GM12892 (cell line): ENCODE results near the gene TRRAP.

ENCODE experiments used
- DNase-seq: peaks from one replicate; pipeline ENCODE4 v3.0.0; 2011; ENCODE audit not compliant: insufficient read length
- FAIRE-seq: peaks from 2 replicates; lab custom pipeline; 2011; peaks lifted over from hg19 to GRCh38; lab: Jason Lieb, UNC
- POLR2A ChIP-seq: IDR thresholded peaks from 2 replicates; pipeline ENCODE4 v1.6.1; 2011; ENCODE audit warnings: low read depth, low read length, control low read depth
- POLR2AphosphoS5 ChIP-seq: IDR thresholded peaks from 2 replicates; pipeline ENCODE4 v1.6.1; 2011; ENCODE audit warnings: low read depth, low read length, control low read depth
- TAF1 ChIP-seq: IDR thresholded peaks from 2 replicates; pipeline ENCODE4 v1.6.1; 2011; ENCODE audit warnings: low read depth, mild to moderate bottlenecking, control low read depth, low read length, borderline replicate concordance

The TRRAP gene

DNA sequence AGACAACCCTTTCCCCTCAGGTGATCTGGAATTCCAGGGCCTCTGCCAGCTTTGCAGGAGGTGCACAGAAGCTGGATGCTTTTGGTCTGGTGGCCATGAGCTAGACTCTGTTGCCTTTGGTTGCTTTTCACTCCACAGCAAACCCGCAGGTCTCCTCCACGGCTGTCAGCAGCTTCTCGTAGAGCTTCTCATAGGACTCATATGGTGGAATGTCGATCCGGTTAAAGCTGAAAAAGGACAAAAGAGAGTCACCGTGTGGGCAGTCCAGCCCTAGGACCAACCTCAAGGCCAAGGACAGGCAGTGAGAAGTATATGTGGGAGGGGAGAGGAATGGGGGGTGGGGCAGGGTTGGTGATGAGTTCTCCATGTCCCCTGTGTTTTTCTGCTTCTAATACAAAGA is 152.1 kb downstream of the TRRAP start:
- FAIRE-seq = no peak
- no peak for TF ChIP-seq POLR2AphosphoS5
- no peak for TF ChIP-seq POLR2A
- no peak for TF ChIP-seq TAF1
- DNase-seq = no peak

DNA sequence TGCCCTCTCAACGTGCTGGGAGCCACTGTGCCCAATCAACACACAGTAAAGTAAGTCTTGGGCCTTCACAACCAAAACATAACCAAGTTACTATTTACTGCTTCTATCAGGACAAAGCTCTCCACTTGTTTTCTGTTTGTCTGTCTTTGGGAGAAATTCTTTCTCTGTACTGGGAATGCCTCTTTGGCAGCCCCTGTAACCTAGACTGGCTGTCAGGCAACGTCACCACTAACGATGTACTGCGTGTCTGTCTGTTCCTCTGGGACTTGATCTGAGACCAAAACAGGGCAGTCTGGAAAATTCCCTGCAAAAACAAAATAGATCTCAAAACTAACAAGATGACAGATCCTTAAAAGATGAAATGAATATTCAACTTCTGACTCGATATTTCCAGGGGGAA is 152.6 kb downstream of the TRRAP start:
- FAIRE-seq (no peak), DNase-seq (no peak)
- TF ChIP-seq POLR2AphosphoS5 (no peak), POLR2A (no peak), TAF1 (no peak)

DNA sequence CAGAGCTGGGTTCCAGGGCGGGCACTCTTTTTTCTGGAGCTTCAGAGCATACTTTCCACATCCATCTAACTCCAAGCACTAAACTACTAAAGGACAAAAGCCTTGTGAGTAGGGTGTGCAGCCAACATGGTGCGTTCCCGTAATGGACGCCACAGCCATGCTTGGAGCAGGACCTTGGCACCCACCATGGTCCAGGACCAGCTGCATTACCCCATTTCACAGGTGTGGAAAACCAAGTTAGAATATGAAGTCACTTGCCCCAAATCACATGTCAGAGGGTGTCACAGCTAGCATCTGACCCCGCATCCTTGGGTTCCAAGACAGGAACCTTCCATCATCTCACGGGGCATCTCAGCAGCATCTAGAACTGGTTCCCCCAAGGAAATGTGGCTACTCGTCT is 153.2 kb downstream of the TRRAP start:
- DNase-seq = no peak
- no peak for FAIRE-seq
- TF ChIP-seq TAF1 (no peak), POLR2AphosphoS5 (no peak), POLR2A (no peak)

DNA sequence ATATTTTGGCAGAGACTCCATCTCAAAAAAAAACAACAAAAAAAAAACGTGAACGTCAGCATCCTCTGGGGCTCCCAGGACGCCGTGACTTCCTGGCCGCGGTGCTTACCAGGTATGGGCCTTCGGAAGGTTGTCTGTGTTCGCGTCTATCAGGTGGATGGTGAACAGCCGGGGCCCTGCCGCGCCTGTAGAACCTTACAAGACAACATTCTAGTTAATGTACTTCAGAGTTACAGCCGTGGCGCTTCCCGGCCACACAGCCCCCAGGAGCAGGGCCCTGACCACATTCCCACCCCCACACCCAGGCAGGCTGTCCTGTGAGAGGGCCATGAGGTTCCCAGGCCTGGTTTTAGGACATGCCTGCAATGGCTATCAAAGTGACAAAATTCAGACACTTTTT is 154.6 kb downstream of the TRRAP start:
- DNase-seq (no peak), FAIRE-seq (no peak)
- TF ChIP-seq POLR2AphosphoS5 (no peak), POLR2A (no peak), TAF1 (no peak)

DNA sequence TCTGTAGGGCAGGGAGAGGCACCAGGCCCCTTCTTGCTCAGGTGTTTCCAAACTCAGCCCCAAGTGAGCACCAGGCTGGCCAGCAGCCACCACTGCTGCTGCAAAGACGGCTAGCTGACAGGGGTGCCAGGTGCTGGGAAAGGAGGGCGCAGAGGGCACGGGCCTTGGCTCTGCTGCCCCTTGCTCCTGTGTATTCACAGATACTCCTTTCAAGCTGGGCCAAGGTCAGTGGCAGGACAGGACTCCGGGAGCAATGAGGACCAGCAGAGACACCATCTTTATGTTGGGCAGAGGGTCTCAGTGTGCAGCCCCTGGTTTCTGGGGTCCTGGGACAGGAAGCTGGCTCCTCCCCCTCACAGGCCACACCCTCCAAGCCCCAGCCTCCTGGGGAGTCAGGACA is 155.4 kb downstream of the TRRAP start:
- no peak for FAIRE-seq
- TF ChIP-seq TAF1 (no peak), POLR2AphosphoS5 (no peak), POLR2A (no peak; the same call in 1 of the 2 replicates)
- no peak for DNase-seq

DNA sequence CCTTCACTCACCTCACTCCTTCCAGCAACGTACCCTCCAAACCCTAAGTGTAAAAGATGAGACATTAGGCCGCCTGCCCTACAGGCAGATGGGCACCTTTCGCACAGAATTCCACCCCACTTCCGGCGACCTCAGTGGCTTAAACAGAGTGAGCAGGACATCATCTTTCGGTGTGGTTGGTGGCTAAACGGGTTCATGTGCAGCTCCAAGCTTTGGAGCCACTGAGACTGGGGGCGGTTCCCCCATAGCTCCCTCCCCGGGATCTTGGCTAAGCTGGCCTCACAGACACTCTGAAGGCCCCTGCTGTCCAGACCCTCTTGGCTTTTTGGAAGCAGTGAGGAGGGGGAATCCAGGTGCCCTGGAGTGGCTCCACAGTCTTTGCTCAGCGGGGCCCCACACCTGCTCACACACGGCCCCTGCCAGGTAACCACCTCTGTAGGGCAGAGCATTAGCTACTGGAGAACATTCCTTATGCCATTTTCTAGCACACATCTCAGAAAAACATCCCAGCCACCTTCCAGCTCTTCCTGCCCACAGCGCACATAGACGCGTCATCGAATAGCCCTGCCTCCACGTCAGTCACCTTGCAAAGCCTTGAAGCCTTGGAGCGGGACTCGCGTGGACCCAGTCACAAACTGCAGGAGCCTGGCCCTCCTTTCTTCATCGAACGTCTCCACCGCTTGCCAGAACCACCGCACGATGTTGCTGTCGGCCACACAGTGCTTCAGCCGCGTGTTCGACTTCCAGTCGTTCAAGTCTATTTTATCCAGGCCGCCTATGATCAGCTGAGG is 156.8 kb downstream of the TRRAP start:
- TF ChIP-seq TAF1 = no peak
- TF ChIP-seq POLR2AphosphoS5 = no peak

DNA sequence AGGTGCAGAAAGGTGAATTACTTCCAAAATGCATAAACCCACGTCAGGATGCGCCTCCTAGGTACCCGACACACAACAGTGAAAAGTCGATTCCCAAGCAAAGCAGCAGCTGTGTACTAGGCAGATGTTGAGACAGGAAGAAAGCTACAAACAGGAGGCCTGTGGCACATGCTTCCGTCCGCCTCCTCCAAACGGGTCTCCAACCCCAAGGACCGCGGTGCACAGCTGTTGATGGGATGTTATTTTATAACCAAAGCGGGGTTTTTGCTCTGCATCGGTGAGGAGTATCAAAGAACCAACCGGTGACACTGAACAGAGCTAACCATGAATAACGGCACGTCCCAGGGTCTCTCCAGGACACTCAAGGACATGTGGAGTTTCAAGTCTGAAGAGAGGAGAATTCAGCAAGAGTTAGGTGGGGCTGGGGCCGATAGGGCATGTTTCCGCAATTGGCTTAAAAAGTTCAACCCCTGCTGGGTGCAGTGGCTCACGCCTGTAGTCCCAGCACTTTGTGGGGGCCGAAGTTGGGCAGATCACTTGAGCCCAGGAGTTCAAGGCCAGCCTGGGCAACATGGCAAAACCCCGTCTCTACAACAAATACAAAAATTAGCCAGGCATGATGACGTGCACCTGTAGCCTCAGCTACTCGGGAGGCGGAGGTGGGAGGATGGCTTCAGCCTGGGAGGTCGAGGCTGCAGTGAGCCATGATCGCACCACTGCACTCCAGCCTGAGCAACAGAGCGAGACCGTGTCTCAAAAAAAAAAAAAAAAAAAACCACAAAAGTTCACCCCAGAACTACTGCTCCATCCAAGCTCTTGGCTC is 157.6 kb downstream of the TRRAP start:
- FAIRE-seq = no peak
- no peak for TF ChIP-seq POLR2AphosphoS5
- no peak for TF ChIP-seq POLR2A
- no peak for TF ChIP-seq TAF1
- DNase-seq = no peak

More for the DNA sequence above, 156.8 kb downstream of the TRRAP start:
- FAIRE-seq = no peak
- DNase-seq = no peak

DNA sequence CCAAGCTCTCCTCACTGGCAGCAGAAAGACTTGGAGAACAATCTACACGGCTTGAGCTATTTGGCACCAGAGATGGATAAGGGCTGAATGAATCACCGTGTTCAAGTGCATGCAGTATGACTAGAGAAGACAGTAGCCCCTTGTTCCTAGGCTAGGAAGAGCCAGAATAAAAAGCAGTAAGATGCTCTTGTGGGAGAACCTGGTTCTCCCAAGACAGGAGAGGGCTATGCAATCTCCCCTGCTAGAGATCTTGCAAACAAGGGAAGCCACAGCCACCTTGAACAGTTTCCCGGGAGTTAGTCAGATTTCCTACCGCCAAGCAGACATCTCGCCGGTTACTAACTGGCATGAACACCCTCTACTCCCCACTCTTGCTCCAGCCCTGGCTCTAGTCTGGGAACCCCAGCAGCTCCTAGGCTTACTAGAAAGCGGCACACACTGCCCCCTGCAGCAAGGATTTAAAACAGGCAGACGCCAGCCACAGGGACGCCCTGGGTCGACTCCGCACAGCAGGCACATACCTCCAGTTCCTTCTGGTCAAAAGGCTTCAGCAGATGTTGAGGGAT is 158.3 kb downstream of the TRRAP start:
- no peak for TF ChIP-seq POLR2AphosphoS5
- TF ChIP-seq POLR2A = no peak
- no peak for TF ChIP-seq TAF1
- DNase-seq (no peak), FAIRE-seq (no peak)

DNA sequence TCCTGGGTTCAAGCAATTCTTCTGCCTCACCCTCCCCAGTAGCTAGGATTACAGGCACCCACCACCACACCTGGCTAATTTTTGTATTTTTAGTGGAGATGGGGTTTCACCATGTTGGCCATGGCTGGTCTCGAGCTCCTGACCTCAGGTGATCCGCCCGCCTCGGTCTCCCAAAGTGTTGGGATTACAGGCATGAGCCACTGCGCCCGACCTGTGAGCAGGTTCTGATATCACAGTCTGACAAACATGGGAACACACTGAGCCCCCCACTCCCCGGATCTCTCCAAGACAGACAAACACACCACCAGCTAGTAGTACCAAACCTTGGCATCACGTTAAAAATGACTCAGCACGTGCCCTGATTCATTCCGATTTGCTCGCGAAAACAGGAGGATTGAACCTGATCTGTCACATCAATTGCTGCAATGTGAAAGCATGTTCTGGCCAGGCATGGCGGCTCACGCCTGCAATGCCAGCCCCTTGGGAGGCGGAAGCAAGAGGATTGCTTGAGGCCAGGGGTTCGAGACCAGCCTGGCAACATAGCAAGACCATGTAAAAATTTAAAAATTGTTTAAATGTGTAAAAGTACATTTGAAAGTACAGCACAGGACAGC is 159.1 kb downstream of the TRRAP start:
- TF ChIP-seq TAF1 (no peak), POLR2AphosphoS5 (no peak), POLR2A (no peak)
- FAIRE-seq (no peak), DNase-seq (no peak)

DNA sequence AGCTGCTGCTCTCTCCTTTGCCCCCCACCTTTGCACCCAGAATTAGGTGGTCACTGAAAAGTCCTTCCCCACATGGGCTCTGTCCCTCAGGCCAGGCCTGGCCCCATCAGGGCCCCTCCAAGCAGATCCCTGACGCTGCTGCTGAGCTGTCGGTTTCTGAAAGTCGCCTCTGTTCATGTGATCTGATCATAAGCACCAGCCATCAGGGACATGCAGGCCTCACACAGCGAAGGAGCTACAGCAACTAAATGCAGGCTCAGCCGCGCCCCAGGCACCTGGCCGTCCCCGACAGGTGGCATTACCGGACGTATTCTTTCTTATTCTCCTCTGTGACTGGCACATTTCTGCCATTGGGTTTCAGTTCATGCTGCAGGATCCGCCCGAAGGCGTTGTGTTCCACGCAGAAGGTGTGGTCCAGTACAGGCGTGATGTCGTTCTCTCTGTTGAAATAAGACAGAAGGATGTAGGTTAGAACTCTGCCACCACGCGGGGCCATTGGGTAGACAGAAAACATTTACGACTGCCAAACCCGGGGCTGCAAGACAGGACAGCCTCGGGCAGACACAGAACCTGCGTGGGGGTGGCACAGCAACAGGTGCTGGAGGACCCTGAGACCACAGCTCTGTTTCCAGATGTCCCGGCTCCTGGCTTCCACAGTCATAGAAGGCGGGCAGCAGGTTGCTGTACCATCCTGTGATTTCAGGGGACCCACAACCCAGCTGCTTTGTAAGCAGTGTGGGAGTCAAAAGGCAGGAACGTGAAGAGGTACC is 159.9 kb downstream of the TRRAP start:
- FAIRE-seq = no peak
- TF ChIP-seq TAF1 (no peak), POLR2AphosphoS5 (no peak), POLR2A (no peak)
- DNase-seq = no peak

DNA sequence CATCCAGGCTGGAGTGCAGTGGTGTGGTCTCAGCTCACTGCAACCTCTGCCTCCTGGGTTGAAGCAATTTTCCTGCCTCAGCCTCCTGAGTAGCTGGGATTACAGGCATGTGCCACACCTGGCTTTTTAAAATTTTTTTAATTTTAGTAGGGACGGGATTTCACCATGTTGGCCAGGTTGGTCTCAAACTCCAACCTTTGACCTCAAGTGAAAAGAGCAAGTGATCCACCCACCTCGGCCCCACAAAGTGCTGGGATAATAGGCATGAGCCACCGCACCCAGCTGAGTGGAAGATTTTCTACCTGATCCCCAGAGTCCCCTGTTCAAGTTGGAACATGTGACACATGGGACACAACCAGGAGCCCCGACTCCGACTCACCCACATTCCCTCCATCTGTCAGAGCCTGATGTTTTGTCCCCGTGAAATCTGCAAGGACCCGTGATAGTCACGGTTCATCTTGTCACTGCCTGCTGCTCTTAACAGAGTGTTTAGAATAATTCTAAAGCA is 161.1 kb downstream of the TRRAP start:
- no peak for FAIRE-seq
- TF ChIP-seq POLR2AphosphoS5 = no peak
- no peak for TF ChIP-seq TAF1
- no peak for TF ChIP-seq POLR2A

More for the DNA sequence above, 161.1 kb downstream of the TRRAP start:
- DNase-seq = no peak
